Measurements from ENCODE around the gene VMAC. TPM values are rescaled to one million over a fixed set of nuclear protein-coding genes. Genes with fewer than 3 reads are reported as not detected.

The VMAC gene
- total and polyA plus RNA-seq, 2 of the 8 experiments (the other 6 are each of a cell fraction or from before 2014, with no cell fraction given), result 1.3 to 2.2 TPM

- H2AK5ac ChIP-seq (ENCODE audit: low read depth, low read length), result no peak overlapping the region
- no peak overlapping the region for H3K4ac ChIP-seq (replicated peaks; ENCODE audit: insufficient read length, low read depth, low read length)
- 82% methylated on average over 4 of the region's 4 CpGs; no CpG with 5 or more reads in 1 of the 2 experiments for WGBS, 2 experiments (ENCODE audit: extremely low coverage in 1 of 2, insufficient coverage in 1 of 2, insufficient read length in 1 of 2, insufficient replicate concordance in 2 of 2, low coverage in 1 of 2, low lambda C conversion rate in 2 of 2, missing lambda C conversion rate in 1 of 2)
- CTCF ChIA-PET (ENCODE audit: partially characterized antibody), result interaction anchor here (0.5 to 3.5 kb wide), 20 partner anchors 9 to 593 kb away, joined by 3 to 31 read pairs (median 4); partner anchors contain the start of genes NDUFA11 and NRTN
- H4K8ac ChIP-seq (ENCODE audit: extremely low read depth, insufficient read depth, low read length), result no peak overlapping the region; the same call in 1 of the 2 replicates
- H3K36me3 ChIP-seq (ENCODE audit: control insufficient read depth in 2 of 4, insufficient read depth in 4 of 4, low read length in 3 of 4), result peaks cover 0 to 14% (median 8%) of the 10 kb centered on the region in 4 experiments; a peak in 5 of 8 replicates
- peaks cover 0 to 11% (median 4%) of the 10 kb centered on the region in 4 experiments; a peak in 5 of 7 replicates for H3K4me1 ChIP-seq (replicated peaks in 1 of 4; ENCODE audit: control insufficient read depth in 3 of 4, insufficient read depth in 4 of 4, low read length in 3 of 4)
- H2BK5ac ChIP-seq (ENCODE audit: low read depth, low read length), result no peak overlapping the region
- H2AFZ ChIP-seq (ENCODE audit: low read length), result no peak overlapping the region
- H3K23ac ChIP-seq (ENCODE audit: insufficient read length), result no peak overlapping the region
- H3K79me1 ChIP-seq (ENCODE audit: low read depth, low read length), result no peaks in the 10 kb centered on the region
- no peaks in the 10 kb centered on the region for H3K79me2 ChIP-seq (ENCODE audit: control insufficient read depth in 1 of 2, insufficient read depth in 2 of 2, low read length in 2 of 2)
- H3K14ac ChIP-seq (ENCODE audit: insufficient read length), result no peak overlapping the region
- H3K4me3 ChIP-seq (ENCODE audit: extremely low read depth in 1 of 4, insufficient read depth in 2 of 4, low read depth in 3 of 4, low read length in 4 of 4), result no peak overlapping the region
- no peaks in the 10 kb centered on the region for H3K23me2 ChIP-seq (ENCODE audit: low read depth, low read length)
- H2BK15ac ChIP-seq (ENCODE audit: low read length), result no peak overlapping the region
- H3K56ac ChIP-seq (replicated peaks; ENCODE audit: insufficient read length, low read depth, low read length), result no peak overlapping the region
- no peak overlapping the region for H3K4me2 ChIP-seq (ENCODE audit: insufficient read depth in 1 of 2, low read depth in 2 of 2, low read length in 2 of 2)
- H4K91ac ChIP-seq (replicated peaks; ENCODE audit: insufficient read length, low read length), result no peak overlapping the region
- no peak overlapping the region for H4K5ac ChIP-seq (ENCODE audit: insufficient read length, low read depth, low read length)
- POLR2A ChIA-PET (ENCODE audit: partially characterized antibody), result interaction anchor here (0.9 to 5.3 kb wide), 12 partner anchors 9 to 201 kb away, joined by 3 to 49 read pairs (median 4); partner anchors contain the start of genes NDUFA11, NRTN and VMAC
- TF ChIP-seq POU5F1 (IDR thresholded peaks at IDR 0.05; ENCODE audit: low read depth, low read length) (no peak), CREB1 (IDR thresholded peaks at IDR 0.05) (no peak), SP2 (IDR thresholded peaks at IDR 0.05; ENCODE audit: low read length) (no peak), CBX5 (IDR thresholded peaks at IDR 0.05; ENCODE audit: low read depth, low read length) (no peak), RFX5 (IDR thresholded peaks at IDR 0.05; ENCODE audit: borderline replicate concordance, low read depth, low read length) (no peak)
- no peaks in the 10 kb centered on the region for H3K9me3 ChIP-seq (ENCODE audit: insufficient read depth in 2 of 2, low read depth in 1 of 2, low read length in 1 of 2)
- no peak overlapping the region for H3K27ac ChIP-seq (ENCODE audit: low read depth, low read length)
- H2BK20ac ChIP-seq (ENCODE audit: low read length), result no peak overlapping the region
- no peak overlapping the region for H3K9ac ChIP-seq (replicated peaks in 1 of 4; ENCODE audit: extremely low read depth in 1 of 4, low read depth in 3 of 4, low read length in 3 of 4)
- FAIRE-seq (no peak), DNase-seq (ENCODE audit: low read depth in 1 of 2, low spot score in 2 of 2) (no peak)
- no peak overlapping the region for H2BK120ac ChIP-seq (replicated peaks; ENCODE audit: low read depth, low read length)
- peaks cover 0 to 9% of the 10 kb centered on the region in 2 experiments for H4K20me1 ChIP-seq (replicated peaks in 1 of 2; ENCODE audit: control insufficient read depth in 1 of 2, insufficient read depth in 2 of 2, low read length in 2 of 2)
- no peak overlapping the region for H2BK12ac ChIP-seq (ENCODE audit: low read depth, low read length)
- H3K27me3 ChIP-seq (replicated peaks in 1 of 4; ENCODE audit: control insufficient read depth in 3 of 4, extremely low read depth in 1 of 4, insufficient read depth in 3 of 4, low read length in 3 of 4), result peaks cover 0 to 1% (median 0%) of the 10 kb centered on the region in 4 experiments; a peak in 3 of 7 replicates
- no peak overlapping the region; the same call in 1 of the 2 replicates for H3K18ac ChIP-seq (ENCODE audit: extremely low read depth, low read length)
Measured at GRCh38 chr19:5891572-5891937, 13.1 kb upstream of the VMAC start.
